DND-41 (cell line): ENCODE measurements around the gene PPM1E.

ENCODE experiments used
- ATAC-seq: fragments of 200-7000 bp; cut with Tn5 transposase; 3 replicates; pipeline ENCODE4 v1.9.1; 2021; ENCODE audit warnings: low read depth; ENCODE audit not compliant: insufficient read depth
- DNase-seq: peaks from one replicate; pipeline ENCODE4 v3.0.0-alpha.2; 2020
- H2AFZ ChIP-seq: 2 replicates; pipeline ENCODE4 v1.6.0; 2012; ENCODE audit warnings: low read depth, low read length
- H3K27ac ChIP-seq: 2 replicates; pipeline ENCODE4 v1.5.1; 2012; ENCODE audit warnings: low read length, inconsistent platforms
- H3K27me3 ChIP-seq: fragments of 200-600 bp; sonication (generic); 2 replicates; pipeline ENCODE4 v1.6.0; 2012; ENCODE audit warnings: low read length, mild to moderate bottlenecking, inconsistent platforms; ENCODE audit not compliant: insufficient read depth, poor library complexity
- H3K36me3 ChIP-seq: 2 replicates; pipeline ENCODE4 v1.5.1; 2012; ENCODE audit warnings: low read length, inconsistent platforms; ENCODE audit not compliant: insufficient read depth
- H3K4me1 ChIP-seq: 2 replicates; pipeline ENCODE4 v1.5.1; 2012; ENCODE audit warnings: mild to moderate bottlenecking, low read length; ENCODE audit not compliant: insufficient read depth
- H3K4me2 ChIP-seq: 2 replicates; pipeline ENCODE4 v1.6.0; 2012; ENCODE audit warnings: mild to moderate bottlenecking, moderate library complexity, low read length, inconsistent platforms; ENCODE audit not compliant: insufficient read depth
- H3K4me3 ChIP-seq, 2 experiments: fragments of 200-600 bp in 1 of 2; shearing (Covaris generic) in 1 of 2; 2 replicates each; pipeline ENCODE4 v1.5.1; 2012 to 2016; ENCODE audit warnings: inconsistent platforms in 2 of 2, low read length in 2 of 2, mild to moderate bottlenecking in 2 of 2, low read depth in 1 of 2, moderate library complexity in 1 of 2
- H3K79me2 ChIP-seq: 2 replicates; pipeline ENCODE4 v1.6.0; 2012; ENCODE audit warnings: low read length, inconsistent platforms; ENCODE audit not compliant: insufficient read depth
- H3K9ac ChIP-seq: 2 replicates; pipeline ENCODE4 v1.6.0; 2012; ENCODE audit warnings: low read depth, mild to moderate bottlenecking, inconsistent platforms, low read length, moderate library complexity
- H3K9me3 ChIP-seq: 2 replicates; pipeline ENCODE4 v1.5.1; 2012; ENCODE audit warnings: low read length, moderate library complexity, mild to moderate bottlenecking, inconsistent platforms; ENCODE audit not compliant: insufficient read depth, severe bottlenecking
- H4K20me1 ChIP-seq: 2 replicates; pipeline ENCODE4 v1.6.0; 2012; ENCODE audit warnings: low read length; ENCODE audit not compliant: insufficient read depth
- EZH2 ChIP-seq: IDR thresholded peaks from 3 replicates; pipeline ENCODE4 v1.6.1; 2012; ENCODE audit warnings: borderline replicate concordance, low read depth, mild to moderate bottlenecking, moderate library complexity, low read length, inconsistent platforms; ENCODE audit not compliant: severe bottlenecking
- TF ChIP-seq, protein P1 (sequence below): IDR thresholded peaks from 2 replicates; pipeline ENCODE4 v1.5.1; 2012; ENCODE audit warnings: borderline replicate concordance, low read length, moderate library complexity, mild to moderate bottlenecking; ENCODE audit not compliant: poor library complexity, severe bottlenecking; ENCODE audit errors: extremely low read depth

The PPM1E gene

DNA sequence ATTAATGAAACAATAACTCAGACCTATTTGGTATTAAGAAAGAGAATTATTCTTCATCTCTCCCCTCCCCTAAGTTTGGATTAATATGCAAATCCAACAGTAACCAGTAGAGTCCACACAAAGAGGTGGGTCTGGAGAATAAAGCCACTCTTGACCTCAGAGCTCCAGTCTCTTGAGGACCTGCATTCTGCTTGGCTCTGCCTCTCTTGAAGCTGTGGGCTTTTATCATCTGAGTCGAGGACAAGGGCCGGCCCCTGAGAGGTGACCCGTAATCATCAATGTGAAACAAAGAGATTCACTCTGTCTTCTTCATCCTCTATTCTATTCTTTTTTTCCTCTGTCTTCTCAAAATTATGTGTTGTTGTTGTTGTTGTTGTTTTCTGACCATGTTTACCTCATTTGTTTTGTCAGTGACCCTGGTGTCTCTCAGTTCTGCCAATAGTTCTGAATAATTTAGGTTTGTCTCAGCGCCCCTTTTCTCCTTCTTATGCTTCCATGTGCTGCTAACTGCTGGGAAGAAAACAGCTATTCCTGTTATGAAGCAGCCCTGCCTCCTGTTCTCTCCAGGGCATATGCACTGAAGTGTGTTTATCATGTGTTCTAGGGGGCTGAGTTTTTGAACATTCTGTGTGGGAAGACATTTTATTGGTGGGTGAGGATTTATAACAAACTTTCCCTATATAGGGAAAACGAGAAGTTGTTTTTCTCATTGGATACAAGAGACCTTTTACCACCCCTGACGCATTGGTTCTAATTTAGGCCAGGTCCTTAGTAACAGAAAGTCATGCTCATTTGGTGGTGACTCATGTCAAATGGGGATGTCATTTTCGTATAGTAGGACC is 215.2 kb downstream of the PPM1E start:
- no peak for DNase-seq
- TF ChIP-seq, protein P1, sequence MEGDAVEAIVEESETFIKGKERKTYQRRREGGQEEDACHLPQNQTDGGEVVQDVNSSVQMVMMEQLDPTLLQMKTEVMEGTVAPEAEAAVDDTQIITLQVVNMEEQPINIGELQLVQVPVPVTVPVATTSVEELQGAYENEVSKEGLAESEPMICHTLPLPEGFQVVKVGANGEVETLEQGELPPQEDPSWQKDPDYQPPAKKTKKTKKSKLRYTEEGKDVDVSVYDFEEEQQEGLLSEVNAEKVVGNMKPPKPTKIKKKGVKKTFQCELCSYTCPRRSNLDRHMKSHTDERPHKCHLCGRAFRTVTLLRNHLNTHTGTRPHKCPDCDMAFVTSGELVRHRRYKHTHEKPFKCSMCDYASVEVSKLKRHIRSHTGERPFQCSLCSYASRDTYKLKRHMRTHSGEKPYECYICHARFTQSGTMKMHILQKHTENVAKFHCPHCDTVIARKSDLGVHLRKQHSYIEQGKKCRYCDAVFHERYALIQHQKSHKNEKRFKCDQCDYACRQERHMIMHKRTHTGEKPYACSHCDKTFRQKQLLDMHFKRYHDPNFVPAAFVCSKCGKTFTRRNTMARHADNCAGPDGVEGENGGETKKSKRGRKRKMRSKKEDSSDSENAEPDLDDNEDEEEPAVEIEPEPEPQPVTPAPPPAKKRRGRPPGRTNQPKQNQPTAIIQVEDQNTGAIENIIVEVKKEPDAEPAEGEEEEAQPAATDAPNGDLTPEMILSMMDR, result no peak
- TF ChIP-seq EZH2, result no peak

DNA sequence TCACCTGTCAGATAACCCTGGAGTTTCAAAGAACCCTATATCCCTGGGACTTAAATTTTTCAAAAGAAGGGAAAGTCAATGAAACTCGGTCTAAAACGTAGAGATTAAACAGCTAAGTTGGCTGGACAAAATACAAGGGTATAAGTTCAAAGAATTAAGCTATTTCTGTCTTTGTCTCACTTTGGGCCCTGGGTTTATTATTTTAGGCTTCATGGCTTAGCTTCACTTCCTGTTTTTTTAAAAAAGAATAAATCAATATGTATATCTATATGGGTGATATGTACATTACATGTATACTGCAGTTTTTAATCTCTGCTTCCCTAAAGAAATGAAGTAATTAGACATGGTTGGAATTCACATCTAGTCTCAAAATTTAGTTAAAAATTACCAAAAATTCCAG is 218.7 kb downstream of the PPM1E start:
- H3K9ac ChIP-seq, result no peak overlapping the region
- H3K4me1 ChIP-seq, result no peaks in the 10 kb centered on the region
- no peaks in the 10 kb centered on the region for H4K20me1 ChIP-seq
- H3K4me3 ChIP-seq, result no peak overlapping the region
- TF ChIP-seq, protein P1, result no peak
- no peak for TF ChIP-seq EZH2
- H3K27me3 ChIP-seq, result no peaks in the 10 kb centered on the region
- H3K4me2 ChIP-seq, result no peak overlapping the region
- H3K9me3 ChIP-seq, result no peaks in the 10 kb centered on the region
- H3K27ac ChIP-seq, result no peak overlapping the region
- DNase-seq, result no peak
- no peaks in the 10 kb centered on the region for H3K79me2 ChIP-seq
- ATAC-seq, result no peak
- no peak overlapping the region for H2AFZ ChIP-seq
- H3K36me3 ChIP-seq, result no peaks in the 10 kb centered on the region

More for the DNA sequence above, 215.2 kb downstream of the PPM1E start:
- Histone ChIP-seq H3K36me3 (no peaks in the 10 kb centered on the region), H3K27ac (no peak overlapping the region), H3K27me3 (no peaks in the 10 kb centered on the region), H3K9ac (no peak overlapping the region), H3K79me2 (no peaks in the 10 kb centered on the region), H3K4me1 (no peaks in the 10 kb centered on the region), H3K4me3 (no peak overlapping the region), H3K9me3 (no peaks in the 10 kb centered on the region), H3K4me2 (no peak overlapping the region), H2AFZ (no peak overlapping the region), H4K20me1 (no peaks in the 10 kb centered on the region)
- ATAC-seq, result no peak

DNA sequence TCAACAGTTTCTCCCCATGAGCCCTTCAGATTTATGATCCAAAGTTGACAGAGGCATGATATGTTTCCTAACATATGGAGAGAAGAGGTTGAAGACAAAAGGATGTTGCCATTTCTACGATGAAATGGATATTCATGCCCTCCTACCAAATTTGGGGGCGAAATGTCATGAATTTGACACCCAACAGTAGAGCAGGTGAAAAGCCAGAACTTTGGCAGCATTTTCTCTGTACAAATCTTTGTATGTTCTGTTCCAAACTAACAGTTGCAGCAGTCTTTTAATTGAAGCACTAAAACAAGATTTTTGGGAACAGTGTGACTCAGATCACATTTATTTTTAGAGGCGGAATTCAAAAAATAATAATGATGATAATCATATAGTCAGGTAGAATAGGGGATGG is 220.9 kb downstream of the PPM1E start:
- H3K4me3 ChIP-seq, result no peak overlapping the region
- TF ChIP-seq EZH2, result no peak
- TF ChIP-seq, protein P1, result no peak
- no peaks in the 10 kb centered on the region for H4K20me1 ChIP-seq
- H3K9ac ChIP-seq, result no peak overlapping the region
- H3K9me3 ChIP-seq, result no peaks in the 10 kb centered on the region
- no peaks in the 10 kb centered on the region for H3K79me2 ChIP-seq
- no peak overlapping the region for H3K4me2 ChIP-seq
- ATAC-seq (no peak), DNase-seq (no peak)
- no peaks in the 10 kb centered on the region for H3K4me1 ChIP-seq
- no peaks in the 10 kb centered on the region for H3K36me3 ChIP-seq
- H3K27me3 ChIP-seq, result no peaks in the 10 kb centered on the region
- no peak overlapping the region for H3K27ac ChIP-seq
- no peak overlapping the region for H2AFZ ChIP-seq
